GM10847 (cell line): ENCODE data around the gene MRPS18B.

ENCODE experiments used
- POLR2A ChIP-seq: IDR thresholded peaks from 2 replicates; pipeline ENCODE4 v1.6.1; 2011; ENCODE audit not compliant: insufficient read length; ENCODE audit errors: extremely low read depth

The MRPS18B gene

GRCh38 chr6:30618270-30618797 is 694 bp downstream of the MRPS18B start:
- TF ChIP-seq POLR2A: no peak

GRCh38 chr6:30619561-30619960 is 1.9 kb downstream of the MRPS18B start:
- no peak for TF ChIP-seq POLR2A

DNA sequence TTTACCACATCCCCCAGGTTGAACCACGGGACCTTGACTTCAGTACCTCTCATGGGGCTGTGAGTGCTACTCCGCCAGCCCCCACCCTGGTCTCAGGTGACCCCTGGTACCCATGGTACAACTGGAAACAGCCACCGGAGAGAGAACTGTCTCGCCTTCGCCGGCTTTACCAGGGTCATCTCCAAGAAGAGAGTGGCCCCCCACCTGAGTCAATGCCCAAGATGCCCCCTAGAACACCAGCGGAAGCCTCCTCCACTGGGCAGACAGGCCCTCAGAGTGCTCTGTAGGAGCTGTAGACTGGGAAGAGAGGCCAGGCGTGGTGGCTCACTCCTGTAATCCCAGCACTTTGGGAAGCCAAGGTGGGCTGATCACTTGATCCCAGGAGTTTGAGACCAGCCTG is 7.9 kb downstream of the MRPS18B start:
- no peak for TF ChIP-seq POLR2A

DNA sequence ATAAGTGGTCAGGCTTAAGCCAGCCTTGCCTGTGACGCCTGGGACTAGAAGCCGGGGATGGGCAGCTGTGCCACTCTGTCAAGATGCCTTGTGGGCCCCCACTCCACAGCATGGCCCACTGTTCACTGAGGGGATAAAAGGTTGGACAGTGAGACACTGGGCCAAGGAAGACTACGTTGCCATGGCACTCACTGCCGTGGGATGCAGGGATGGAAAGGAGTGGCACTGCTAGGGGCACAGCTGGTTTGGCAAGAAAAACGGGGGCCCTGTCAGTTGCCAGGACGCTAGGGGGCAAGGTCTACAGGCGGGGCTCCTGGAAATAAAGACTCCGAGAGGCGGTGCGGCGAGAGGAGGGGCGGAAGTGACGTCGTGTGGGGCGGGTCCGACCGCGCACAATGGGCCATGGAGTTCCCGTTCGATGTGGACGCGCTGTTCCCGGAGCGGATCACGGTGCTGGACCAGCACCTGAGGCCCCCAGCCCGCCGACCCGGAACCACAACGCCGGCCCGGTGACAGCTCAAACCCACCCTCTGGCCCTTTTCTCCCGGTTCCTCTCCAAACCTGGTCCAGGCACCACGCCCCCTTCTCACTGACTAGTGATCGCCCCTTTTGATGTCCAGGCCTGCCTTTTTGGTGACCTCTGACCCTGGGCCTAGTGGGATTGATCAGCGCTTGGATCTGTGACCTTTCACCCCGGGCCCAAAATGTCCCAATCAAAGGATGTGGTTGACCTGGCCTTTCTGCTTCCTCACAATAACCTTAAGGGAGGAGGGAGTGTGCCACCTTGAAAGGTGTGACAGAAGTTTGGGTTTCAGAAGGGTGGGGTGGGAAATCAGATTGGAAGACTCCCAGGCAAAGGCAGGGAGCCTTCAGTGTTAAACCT is 9.1 kb downstream of the MRPS18B start, which contains the start of gene ATAT1:
TSS of gene ATAT1 (plus strand) at position 391 of the 883 bp plus-strand sequence.
- peak; percentile 81 for TF ChIP-seq POLR2A

DNA sequence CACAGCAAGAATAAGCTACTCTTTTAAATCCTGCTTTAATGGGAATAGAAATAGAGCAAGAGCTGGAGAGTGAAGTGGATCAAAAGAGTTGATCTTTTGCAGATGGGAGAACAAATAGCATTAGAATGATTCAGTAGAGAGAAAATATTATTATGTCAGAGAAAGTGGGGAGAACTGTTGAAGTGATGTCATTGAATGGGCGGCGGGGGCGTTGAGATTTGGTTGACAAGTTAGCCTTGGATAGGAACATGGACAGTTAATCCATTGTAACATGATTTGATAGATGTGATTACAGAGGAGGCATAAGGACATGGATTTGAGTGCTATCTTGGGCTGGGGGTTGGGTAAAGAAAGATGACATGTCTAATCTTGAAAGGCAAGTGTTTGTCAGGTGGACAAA is 18.2 kb downstream of the MRPS18B start:
- no peak for TF ChIP-seq POLR2A

- TF ChIP-seq POLR2A: no peak
Measured at GRCh38 chr6:30640481-30640880, 22.8 kb downstream of the MRPS18B start.

- no peak for TF ChIP-seq POLR2A
Measured at GRCh38 chr6:30641048-30641447, 23.4 kb downstream of the MRPS18B start.

GRCh38 chr6:30643656-30644055 is 26.0 kb downstream of the MRPS18B start:
- no peak for TF ChIP-seq POLR2A

GRCh38 chr6:30644769-30645168 is 27.1 kb downstream of the MRPS18B start:
- TF ChIP-seq POLR2A: no peak

DNA sequence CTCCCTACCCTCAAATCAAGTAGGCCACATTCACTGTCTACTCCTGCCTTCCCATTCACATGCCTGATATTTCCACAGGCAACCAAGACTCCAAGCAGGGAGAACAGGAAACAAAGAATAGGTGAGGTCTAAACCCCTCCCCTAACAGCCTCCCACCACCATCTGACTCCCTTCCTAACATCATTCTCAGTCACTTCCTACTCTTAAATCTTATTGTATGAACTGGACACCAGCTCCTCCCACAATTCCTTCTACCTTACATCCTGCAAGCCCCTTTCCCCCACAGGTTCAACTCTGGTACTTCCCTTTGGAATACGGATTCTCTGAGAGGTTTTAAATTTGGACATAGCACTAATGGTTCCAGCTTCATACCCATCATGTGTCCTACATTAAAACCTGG is 28.3 kb downstream of the MRPS18B start:
- TF ChIP-seq POLR2A: no peak

DNA sequence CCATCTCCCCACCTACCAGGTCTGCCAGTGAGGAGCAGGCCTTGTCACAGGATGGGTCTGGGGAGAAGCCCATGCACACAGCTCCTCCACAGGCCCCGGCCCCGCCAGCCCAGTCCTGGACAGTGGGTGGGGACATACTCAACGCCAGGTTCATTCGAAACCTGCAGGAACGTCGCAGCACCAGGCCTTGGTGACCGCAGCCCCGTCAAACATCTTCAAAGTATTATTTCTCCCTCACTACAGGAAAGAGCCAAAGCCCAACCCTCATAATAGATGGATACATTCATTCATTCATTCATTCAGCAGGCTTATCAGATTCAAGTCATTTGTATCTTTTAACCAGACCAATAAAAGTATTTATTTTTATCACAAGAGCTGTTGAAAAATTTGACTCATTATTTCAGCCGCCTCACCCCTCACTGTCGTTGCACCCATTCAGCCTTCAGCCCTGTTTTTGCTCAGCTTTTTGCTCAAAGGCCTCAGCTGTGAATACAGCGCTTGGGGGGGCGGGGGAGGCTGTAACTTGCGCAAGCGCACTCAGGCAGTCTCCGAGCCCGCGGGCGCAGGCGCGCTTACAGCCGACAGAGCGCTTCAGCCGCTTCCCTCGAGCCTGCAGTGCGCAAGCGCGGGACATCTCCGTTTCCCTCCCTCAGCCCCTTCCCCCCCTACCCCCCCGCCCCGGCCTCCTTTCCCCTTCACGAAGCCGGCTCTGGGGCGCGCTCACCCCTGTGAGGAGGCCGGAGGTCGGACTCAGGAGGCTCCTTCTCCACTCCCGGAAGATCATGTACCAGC is 29.0 kb downstream of the MRPS18B start, which contains the start of gene C6orf136:
TSS of gene C6orf136 (plus strand) at position 684 of the 792 bp plus-strand sequence. CDS start at position 783, 99 bp downstream.
- no peak for TF ChIP-seq POLR2A

GRCh38 chr6:30647242-30648116 is 29.8 kb downstream of the MRPS18B start:
- TF ChIP-seq POLR2A: peak; percentile 44

DNA sequence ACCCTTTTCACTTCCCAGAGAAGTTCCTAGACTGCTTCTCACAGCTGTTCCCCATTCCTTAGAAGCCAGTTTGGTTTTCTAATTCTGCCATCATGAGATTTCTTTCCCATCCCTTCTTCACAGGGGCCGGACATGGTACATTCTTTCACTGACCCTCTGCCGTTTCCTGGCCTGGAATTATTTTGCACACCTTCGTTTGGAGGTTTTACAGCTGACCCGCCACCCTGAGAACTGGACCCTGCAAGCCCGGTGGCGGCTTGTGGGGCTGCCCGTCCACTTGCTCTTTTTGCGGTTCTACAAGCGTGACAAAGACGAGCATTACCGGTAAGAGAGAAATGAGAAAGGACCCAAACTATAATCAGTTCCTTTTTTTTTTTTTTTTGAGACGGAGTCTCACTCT is 33.5 kb downstream of the MRPS18B start:
- no peak for TF ChIP-seq POLR2A

- no peak for TF ChIP-seq POLR2A
Measured at GRCh38 chr6:30654798-30655742, 37.4 kb downstream of the MRPS18B start.
